ENCODE data around the gene OR8G1. TPM values are rescaled to one million over a fixed set of nuclear protein-coding genes. Genes with fewer than 3 reads are reported as not detected.

OR8G1 gene
- total RNA-seq, 2 donors from 2014 or later, result not detected

GRCh38 chr11:124301548-124301947 is 60.7 kb downstream of the OR8G1 start:
- H3K27ac Mint-ChIP-seq, result no peak overlapping the region
- H3K9me3 Mint-ChIP-seq, result peaks cover 0 to 3% of the 10 kb centered on the region in 2 donors
- DNase-seq (ENCODE audit: low spot score in 2 of 2) (no peak), ATAC-seq (no peak)
- no peaks in the 10 kb centered on the region for H3K36me3 Mint-ChIP-seq

GRCh38 chr11:124302347-124303125 is 61.6 kb downstream of the OR8G1 start:
- ATAC-seq (no peak), DNase-seq (ENCODE audit: low spot score in 2 of 2) (no peak)
- Mint-ChIP-seq H3K9me3 (peaks cover 0 to 3% of the 10 kb centered on the region in 2 donors), H3K36me3 (no peaks in the 10 kb centered on the region), H3K27ac (no peak overlapping the region)

Other genes with a start within 250 kb of the OR8G1 start
- gene OR10G6, start 245.9 kb upstream of the OR8G1 start, total RNA-seq, result not detected
- not detected for gene OR10G4, start 228.1 kb upstream of the OR8G1 start, total RNA-seq
- gene OR10G9, start 218.1 kb upstream of the OR8G1 start, total RNA-seq, result not detected
- not detected for gene OR10G8, start 214.3 kb upstream of the OR8G1 start, total RNA-seq
- gene OR10G7, start 199.8 kb upstream of the OR8G1 start, total RNA-seq, result not detected
- gene VWA5A, start 125.6 kb upstream of the OR8G1 start, total RNA-seq, result 10 to 100 TPM in 1 of 2 donors, 1 to 10 TPM in 1; 7.7 to 13.7 TPM
- not detected for gene OR10D3, start 57.8 kb upstream of the OR8G1 start, total RNA-seq
- not detected for gene OR8G5, start 15.3 kb downstream of the OR8G1 start, total RNA-seq
- gene OR8D1, start 72.9 kb downstream of the OR8G1 start, total RNA-seq, result not detected
- gene OR8D2, start 79.1 kb downstream of the OR8G1 start, total RNA-seq, result not detected
- not detected for gene OR8B2, start 143.4 kb downstream of the OR8G1 start, total RNA-seq
- gene OR8B3, start 157.9 kb downstream of the OR8G1 start, total RNA-seq, result not detected
- not detected for gene OR8B4, start 183.8 kb downstream of the OR8G1 start, total RNA-seq
- not detected for gene OR8B8, start 204.6 kb downstream of the OR8G1 start, total RNA-seq